K562 (cell line): ENCODE data around the gene SORBS2.

Experiments
- ATF3 ChIP-seq, 2 experiments: fragments of 450-650 bp in 1 of 2; sonication (generic) in 1 of 2; formaldehyde crosslinking in 1 of 2; IDR thresholded peaks in 1 of 2; conservative IDR thresholded peaks in 1 of 2; 2 replicates each; pipeline versions ENCODE4 v1.6.1 to v1.8.1; 2016 to 2023; ENCODE audit warnings: mild to moderate bottlenecking in 2 of 2, moderate library complexity in 2 of 2, inconsistent platforms in 1 of 2, missing genetic modification reagents in 1 of 2
- BHLHE40 ChIP-seq: IDR thresholded peaks from 2 replicates; pipeline ENCODE4 v1.6.1; 2011; ENCODE audit warnings: low read length, improper control_type of control experiment
- CREB1 ChIP-seq, 2 experiments: sonication (generic) in 1 of 2; formaldehyde crosslinking in 1 of 2; IDR thresholded peaks; 2 replicates each; pipeline versions ENCODE4 v1.6.1 to v1.8.0; 2012 to 2022; ENCODE audit warnings: inconsistent platforms in 1 of 2, mild to moderate bottlenecking in 1 of 2, missing genetic modification reagents in 1 of 2, moderate library complexity in 1 of 2
- FOXK2 ChIP-seq, 2 experiments: fragments of 450-650 bp; IDR thresholded peaks in 1 of 2; conservative IDR thresholded peaks in 1 of 2; 2 replicates each; pipeline ENCODE4 v1.6.1; 2016; ENCODE audit warnings: low read depth in 2 of 2, mild to moderate bottlenecking in 1 of 2
- NONO ChIP-seq, 2 experiments: fragments of 200-400 bp in 1 of 2; fragments of 450-650 bp in 1 of 2; formaldehyde crosslinking in 1 of 2; IDR thresholded peaks; 2 replicates each; pipeline ENCODE4 v1.6.1; 2017; ENCODE audit warnings: low read depth in 2 of 2, mild to moderate bottlenecking in 2 of 2, moderate library complexity in 2 of 2, low read length in 1 of 2
- NR0B1 ChIP-seq: fragments of 450-650 bp; IDR thresholded peaks from one replicate; pipeline ENCODE4 v1.6.1; 2018; ENCODE audit warnings: mild to moderate bottlenecking, moderate library complexity; ENCODE audit not compliant: partially characterized antibody
- POLR2A ChIP-seq: fragments of 450-650 bp; conservative IDR thresholded peaks from 2 replicates; pipeline ENCODE4 v1.6.1; 2016
- RBBP5 ChIP-seq: fragments of 200-600 bp; sonication (generic); IDR thresholded peaks from 2 replicates; pipeline ENCODE4 v1.6.1; 2012; ENCODE audit warnings: borderline replicate concordance, mild to moderate bottlenecking, low read length, control low read depth, inconsistent platforms; ENCODE audit not compliant: insufficient read depth, poor library complexity, severe bottlenecking
- SIRT6 ChIP-seq: IDR thresholded peaks from one replicate; pipeline ENCODE4 v1.6.1; 2012; ENCODE audit warnings: low read depth, mild to moderate bottlenecking, control low read depth, inconsistent platforms, low read length, moderate library complexity
- STAT5A ChIP-seq: IDR thresholded peaks from 2 replicates; pipeline ENCODE4 v1.6.1; 2012; ENCODE audit warnings: low read length, inconsistent platforms, borderline replicate concordance
- ZNF224 ChIP-seq: sonication (generic); formaldehyde crosslinking; IDR thresholded peaks from 2 replicates; pipeline ENCODE4 v1.8.0; 2022; ENCODE audit warnings: mild to moderate bottlenecking, missing genetic modification reagents
- ZNF764 ChIP-seq: fragments of 250-450 bp; sonication (Bioruptor Pico); IDR thresholded peaks from 2 replicates; pipeline ENCODE4 v1.4.0; 2020; ENCODE audit warnings: low read depth, mild to moderate bottlenecking, moderate library complexity
- TF ChIP-seq, protein P1 (sequence below), 3 experiments: IDR thresholded peaks in 2 of 3; conservative IDR thresholded peaks in 1 of 3; 2 replicates each; pipeline ENCODE4 v1.5.1; 2011 to 2012; ENCODE audit warnings: low read length in 3 of 3, mild to moderate bottlenecking in 3 of 3, control low read depth in 2 of 3, improper control_type of control experiment in 1 of 3, inconsistent platforms in 1 of 3, low read depth in 1 of 3, mixed read lengths in 1 of 3, moderate library complexity in 1 of 3; ENCODE audit not compliant: insufficient read depth in 2 of 3
- TF ChIP-seq, protein P2 (sequence below): fragments of 450-650 bp; IDR thresholded peaks from 2 replicates; pipeline ENCODE4 v1.7.0; 2016; ENCODE audit warnings: borderline replicate concordance

DNA sequence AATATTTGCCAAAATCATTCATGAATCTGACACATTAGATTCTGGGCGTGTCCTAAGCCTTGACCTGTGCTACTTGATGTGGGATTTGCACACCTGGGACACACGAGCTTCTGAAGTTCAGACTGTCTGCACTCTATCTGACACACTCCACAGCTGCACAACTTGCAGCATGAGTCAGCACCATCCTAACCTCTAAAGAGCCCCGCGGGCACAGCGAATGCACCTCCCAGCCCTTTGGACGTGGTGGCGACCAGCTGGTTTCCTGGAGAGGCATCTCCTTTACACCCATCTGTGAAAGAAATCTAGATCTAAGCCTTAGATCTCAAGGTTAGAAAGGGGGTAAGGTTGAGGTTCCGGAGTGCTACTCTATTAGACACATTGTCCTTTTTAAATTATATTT lies 69.2 kb downstream of the SORBS2 start:
- TF ChIP-seq ATF3 (IDR thresholded peaks at IDR 0.05), result no peak
- no peak for TF ChIP-seq ATF3 (CRISPR knock-in tag; conservative IDR thresholded peaks at IDR 0.05)
- TF ChIP-seq NONO (IDR thresholded peaks at IDR 0.05; ENCODE audit: low read depth in 2 of 2, low read length in 1 of 2), result no peak
- TF ChIP-seq NR0B1, result no peak
- TF ChIP-seq STAT5A, result no peak
- no peak for TF ChIP-seq RBBP5
- TF ChIP-seq, protein P1, sequence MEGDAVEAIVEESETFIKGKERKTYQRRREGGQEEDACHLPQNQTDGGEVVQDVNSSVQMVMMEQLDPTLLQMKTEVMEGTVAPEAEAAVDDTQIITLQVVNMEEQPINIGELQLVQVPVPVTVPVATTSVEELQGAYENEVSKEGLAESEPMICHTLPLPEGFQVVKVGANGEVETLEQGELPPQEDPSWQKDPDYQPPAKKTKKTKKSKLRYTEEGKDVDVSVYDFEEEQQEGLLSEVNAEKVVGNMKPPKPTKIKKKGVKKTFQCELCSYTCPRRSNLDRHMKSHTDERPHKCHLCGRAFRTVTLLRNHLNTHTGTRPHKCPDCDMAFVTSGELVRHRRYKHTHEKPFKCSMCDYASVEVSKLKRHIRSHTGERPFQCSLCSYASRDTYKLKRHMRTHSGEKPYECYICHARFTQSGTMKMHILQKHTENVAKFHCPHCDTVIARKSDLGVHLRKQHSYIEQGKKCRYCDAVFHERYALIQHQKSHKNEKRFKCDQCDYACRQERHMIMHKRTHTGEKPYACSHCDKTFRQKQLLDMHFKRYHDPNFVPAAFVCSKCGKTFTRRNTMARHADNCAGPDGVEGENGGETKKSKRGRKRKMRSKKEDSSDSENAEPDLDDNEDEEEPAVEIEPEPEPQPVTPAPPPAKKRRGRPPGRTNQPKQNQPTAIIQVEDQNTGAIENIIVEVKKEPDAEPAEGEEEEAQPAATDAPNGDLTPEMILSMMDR (IDR thresholded peaks at IDR 0.05 in 2 of 3, conservative IDR thresholded peaks at IDR 0.05 in 1 of 3; ENCODE audit: insufficient read depth in 2 of 3, low read depth in 1 of 3, low read length in 3 of 3), result no peak
- no peak for TF ChIP-seq BHLHE40
- TF ChIP-seq ZNF764 (CRISPR knock-in tag), result no peak
- TF ChIP-seq, protein P2, sequence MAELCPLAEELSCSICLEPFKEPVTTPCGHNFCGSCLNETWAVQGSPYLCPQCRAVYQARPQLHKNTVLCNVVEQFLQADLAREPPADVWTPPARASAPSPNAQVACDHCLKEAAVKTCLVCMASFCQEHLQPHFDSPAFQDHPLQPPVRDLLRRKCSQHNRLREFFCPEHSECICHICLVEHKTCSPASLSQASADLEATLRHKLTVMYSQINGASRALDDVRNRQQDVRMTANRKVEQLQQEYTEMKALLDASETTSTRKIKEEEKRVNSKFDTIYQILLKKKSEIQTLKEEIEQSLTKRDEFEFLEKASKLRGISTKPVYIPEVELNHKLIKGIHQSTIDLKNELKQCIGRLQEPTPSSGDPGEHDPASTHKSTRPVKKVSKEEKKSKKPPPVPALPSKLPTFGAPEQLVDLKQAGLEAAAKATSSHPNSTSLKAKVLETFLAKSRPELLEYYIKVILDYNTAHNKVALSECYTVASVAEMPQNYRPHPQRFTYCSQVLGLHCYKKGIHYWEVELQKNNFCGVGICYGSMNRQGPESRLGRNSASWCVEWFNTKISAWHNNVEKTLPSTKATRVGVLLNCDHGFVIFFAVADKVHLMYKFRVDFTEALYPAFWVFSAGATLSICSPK, result no peak
- no peak for TF ChIP-seq POLR2A
- TF ChIP-seq FOXK2 (conservative IDR thresholded peaks at IDR 0.05 in 1 of 2, IDR thresholded peaks at IDR 0.05 in 1 of 2; ENCODE audit: low read depth in 2 of 2), result no peak
- TF ChIP-seq ZNF224 (CRISPR knock-in tag), result no peak
- TF ChIP-seq CREB1 (IDR thresholded peaks at IDR 0.05), result no peak
- no peak for TF ChIP-seq CREB1 (CRISPR knock-in tag; IDR thresholded peaks at IDR 0.05)
- no peak for TF ChIP-seq SIRT6
